ENCODE results near the gene TJP2. TPM values are rescaled to one million over a fixed set of nuclear protein-coding genes. Genes with fewer than 3 reads are reported as not detected.

The TJP2 gene
- total RNA-seq, 2 experiments from 2014 or later: 8.4 to 10.0 TPM

- Mint-ChIP-seq H3K4me3 (no peak overlapping the region), H3K4me1 (peaks cover 17% of the 10 kb centered on the region), H3K27ac (no peak overlapping the region), H3K9me3 (ENCODE audit: low read depth) (no peaks in the 10 kb centered on the region), H3K27me3 (peaks cover 1% of the 10 kb centered on the region), H3K36me3 (ENCODE audit: low read depth) (no peaks in the 10 kb centered on the region)
- DNase-seq: no peak
- no peak for ATAC-seq
- intact Hi-C loops (cut with DNase I, micrococcal nuclease): loop anchor here in 1 of 2 experiments (5.0 kb wide), 2 partner anchors 112 to 188 kb away; no protein-coding TSS in a partner anchor
- ChIA-PET CTCF (interaction anchor here (0.7 to 0.9 kb wide), 2 partner anchors 15 to 25 kb away, joined by 3 read pairs; no protein-coding TSS in a partner anchor), POLR2A (no interaction called here)
Observed at GRCh38 chr9:69165581-69165980, 8.5 kb upstream of the TJP2 start.

- Mint-ChIP-seq H3K27ac (peak overlapping the region; percentile 73), H3K36me3 (ENCODE audit: low read depth) (no peaks in the 10 kb centered on the region), H3K4me3 (peak overlapping the region; percentile 70), H3K9me3 (ENCODE audit: low read depth) (no peaks in the 10 kb centered on the region), H3K27me3 (peaks cover 21% of the 10 kb centered on the region), H3K4me1 (peaks cover 25% of the 10 kb centered on the region)
- intact Hi-C loops (cut with DNase I, micrococcal nuclease): loop anchor here in 1 of 2 experiments (5.0 kb wide), 2 partner anchors 109 to 191 kb away; no protein-coding TSS in a partner anchor
- ChIA-PET CTCF (interaction anchor here (0.6 to 2.0 kb wide), 6 partner anchors 9 to 252 kb away, joined by 3 to 6 read pairs (median 4); no protein-coding TSS in a partner anchor), POLR2A (interaction anchor here (0.6 to 1.0 kb wide), 3 partner anchors 10 to 599 kb away, joined by 3 read pairs; no protein-coding TSS in a partner anchor)
- peak; percentile 87 for DNase-seq
- peak; percentile 94 for ATAC-seq
Observed at GRCh38 chr9:69168709-69169217, 5.3 kb upstream of the TJP2 start.

GRCh38 chr9:69170231-69170630 is 3.8 kb upstream of the TJP2 start:
- Mint-ChIP-seq H3K4me1 (peaks cover 35% of the 10 kb centered on the region), H3K4me3 (no peak overlapping the region), H3K9me3 (ENCODE audit: low read depth) (no peaks in the 10 kb centered on the region), H3K27me3 (peaks cover 24% of the 10 kb centered on the region), H3K36me3 (ENCODE audit: low read depth) (no peaks in the 10 kb centered on the region), H3K27ac (no peak overlapping the region)
- intact Hi-C loops (cut with DNase I, micrococcal nuclease): loop anchor here in 1 of 2 experiments (5.0 to 10.0 kb wide), 6 partner anchors 48 to 1395 kb away; partner anchors contain the start of gene CFAP95
- POLR2A ChIA-PET: no interaction called here
- no peak for ATAC-seq
- DNase-seq: no peak
- CTCF ChIA-PET: interaction anchor here (2.0 kb wide), 1 partner anchor 10 kb away, joined by 5 read pairs; no protein-coding TSS in a partner anchor

GRCh38 chr9:69171049-69171448 is 3.0 kb upstream of the TJP2 start:
- DNase-seq (no peak), ATAC-seq (no peak)
- Mint-ChIP-seq H3K9me3 (ENCODE audit: low read depth) (no peaks in the 10 kb centered on the region), H3K27me3 (peaks cover 31% of the 10 kb centered on the region), H3K36me3 (ENCODE audit: low read depth) (no peaks in the 10 kb centered on the region), H3K4me3 (no peak overlapping the region), H3K4me1 (peaks cover 44% of the 10 kb centered on the region), H3K27ac (no peak overlapping the region)
- POLR2A ChIA-PET: no interaction called here
- intact Hi-C loops (cut with DNase I, micrococcal nuclease): loop anchor here in 1 of 2 experiments (5.0 to 10.0 kb wide), 6 partner anchors 49 to 1394 kb away; partner anchors contain the start of gene CFAP95
- CTCF ChIA-PET: interaction anchor here (2.0 kb wide), 1 partner anchor 9 kb away, joined by 5 read pairs; no protein-coding TSS in a partner anchor

GRCh38 chr9:69171517-69171916 is 2.6 kb upstream of the TJP2 start:
- Mint-ChIP-seq H3K9me3 (ENCODE audit: low read depth) (no peaks in the 10 kb centered on the region), H3K4me1 (peaks cover 48% of the 10 kb centered on the region), H3K4me3 (no peak overlapping the region), H3K36me3 (ENCODE audit: low read depth) (no peaks in the 10 kb centered on the region), H3K27ac (no peak overlapping the region), H3K27me3 (peaks cover 35% of the 10 kb centered on the region)
- ChIA-PET CTCF (no interaction called here), POLR2A (no interaction called here)
- no peak for ATAC-seq
- intact Hi-C loops (cut with DNase I, micrococcal nuclease): loop anchor here in 1 of 2 experiments (5.0 to 10.0 kb wide), 6 partner anchors 49 to 1393 kb away; partner anchors contain the start of gene CFAP95
- no peak for DNase-seq

GRCh38 chr9:69172895-69173294 is 1.2 kb upstream of the TJP2 start:
- Mint-ChIP-seq H3K4me3 (peak overlapping the region; percentile 74), H3K4me1 (peaks cover 54% of the 10 kb centered on the region), H3K27me3 (peaks cover 36% of the 10 kb centered on the region), H3K36me3 (ENCODE audit: low read depth) (no peaks in the 10 kb centered on the region), H3K27ac (no peak overlapping the region), H3K9me3 (ENCODE audit: low read depth) (no peaks in the 10 kb centered on the region)
- intact Hi-C loops (cut with DNase I, micrococcal nuclease): loop anchor here in 1 of 2 experiments (5.0 to 10.0 kb wide), 6 partner anchors 51 to 1392 kb away; partner anchors contain the start of gene CFAP95
- ChIA-PET POLR2A (no interaction called here), CTCF (no interaction called here)
- ATAC-seq (no peak), DNase-seq (no peak)

- H3K4me1 Mint-ChIP-seq: peaks cover 54% of the 10 kb centered on the region
- POLR2A ChIA-PET: no interaction called here
- peak overlapping the region; percentile 6 for H3K27ac Mint-ChIP-seq
Observed at GRCh38 chr9:69173497-69173890, 583 bp upstream of the TJP2 start.

GRCh38 chr9:69174616-69175463 is 763 bp downstream of the TJP2 start:
- intact Hi-C loops (cut with DNase I, micrococcal nuclease): loop anchor here (2.0 to 10.0 kb wide), 11 partner anchors 53 to 1390 kb away; partner anchors contain the start of genes FXN (in 2 of the 2), CFAP95 (in 1 of the 2) and KLF9 (in 1 of the 2)
- H3K4me3 Mint-ChIP-seq: peak overlapping the region; percentile 74

More at GRCh38 chr9:69173497-69173890, 583 bp upstream of the TJP2 start:
- ATAC-seq (no peak), DNase-seq (no peak)
- intact Hi-C loops (cut with DNase I, micrococcal nuclease): loop anchor here in 1 of 2 experiments (5.0 to 10.0 kb wide), 6 partner anchors 51 to 1391 kb away; partner anchors contain the start of gene CFAP95
- Mint-ChIP-seq H3K9me3 (ENCODE audit: low read depth) (no peaks in the 10 kb centered on the region), H3K36me3 (ENCODE audit: low read depth) (no peaks in the 10 kb centered on the region), H3K4me3 (peak overlapping the region; percentile 74), H3K27me3 (peaks cover 36% of the 10 kb centered on the region)
- CTCF ChIA-PET: no interaction called here

GRCh38 chr9:69175486-69175885 is 1.4 kb downstream of the TJP2 start:
- POLR2A ChIA-PET: no interaction called here
- H3K27ac Mint-ChIP-seq: peak overlapping the region; percentile 83
- DNase-seq (no peak), ATAC-seq (peak; percentile 9)
- CTCF ChIA-PET: interaction anchor here (1.0 to 1.5 kb wide), 3 partner anchors 10 to 79 kb away, joined by 3 to 4 read pairs (median 3); no protein-coding TSS in a partner anchor
- H3K4me3 Mint-ChIP-seq: peak overlapping the region; percentile 74
- peaks cover 36% of the 10 kb centered on the region for H3K27me3 Mint-ChIP-seq
- intact Hi-C loops (cut with DNase I, micrococcal nuclease): loop anchor here (2.0 to 10.0 kb wide), 10 partner anchors 53 to 1389 kb away; partner anchors contain the start of genes FXN (in 2 of the 2), CFAP95 (in 1 of the 2) and KLF9 (in 1 of the 2)
- no peaks in the 10 kb centered on the region for H3K9me3 Mint-ChIP-seq (ENCODE audit: low read depth)
- peaks cover 54% of the 10 kb centered on the region for H3K4me1 Mint-ChIP-seq
- no peaks in the 10 kb centered on the region for H3K36me3 Mint-ChIP-seq (ENCODE audit: low read depth)

More at GRCh38 chr9:69174616-69175463, 763 bp downstream of the TJP2 start:
- Mint-ChIP-seq H3K27ac (peak overlapping the region; percentile 83), H3K36me3 (ENCODE audit: low read depth) (no peaks in the 10 kb centered on the region), H3K9me3 (ENCODE audit: low read depth) (no peaks in the 10 kb centered on the region), H3K27me3 (peaks cover 36% of the 10 kb centered on the region), H3K4me1 (peaks cover 48% of the 10 kb centered on the region)
- CTCF ChIA-PET: interaction anchor here (0.5 to 1.5 kb wide), 4 partner anchors 11 to 145 kb away, joined by 3 to 4 read pairs (median 3); no protein-coding TSS in a partner anchor
- POLR2A ChIA-PET: no interaction called here
- DNase-seq: peak; percentile 79
- ATAC-seq: peak; percentile 81

- DNase-seq (peak; percentile 42), ATAC-seq (no peak)
- Mint-ChIP-seq H3K36me3 (ENCODE audit: low read depth) (no peaks in the 10 kb centered on the region), H3K4me1 (peaks cover 58% of the 10 kb centered on the region), H3K27ac (no peak overlapping the region), H3K9me3 (ENCODE audit: low read depth) (no peaks in the 10 kb centered on the region), H3K4me3 (no peak overlapping the region), H3K27me3 (peaks cover 26% of the 10 kb centered on the region)
- intact Hi-C loops (cut with DNase I, micrococcal nuclease): loop anchor here (5.0 to 10.0 kb wide), 9 partner anchors 54 to 1388 kb away; partner anchors contain the start of genes FXN (in 2 of the 2), CFAP95 (in 1 of the 2) and KLF9 (in 1 of the 2)
- ChIA-PET POLR2A (no interaction called here), CTCF (interaction anchor here (2.8 kb wide), 1 partner anchor 12 kb away, joined by 19 read pairs; no protein-coding TSS in a partner anchor)
Observed at GRCh38 chr9:69176471-69177171, 2.5 kb downstream of the TJP2 start.

Measured in activated CD4-positive, alpha-beta T cell treated with anti-CD3 and anti-CD28 coated beads for 36 hours (primary cell).